HL-60/S4 treated with phorbol 12-myristate 13-acetate at 8.2 ng/mL for 4 days and 3 days (cell line): ENCODE results near the gene TMEM50B.
"Not testable (repeated sequence)": the region's sequence is repeated elsewhere in the genome, so short reads cannot be mapped to it uniquely, and the experiment has no call there.

ENCODE experiments used
- in situ Hi-C: fragments of 300-500 bp; cut with MboI; formaldehyde crosslinking; loops from 2 replicates; pipeline ENCODE4 v1.15.0; 2022; ENCODE audit warnings: low sequenced_read_pairs

Gene TMEM50B

GRCh38 chr21:33479679-33480480 lies at the start of gene TMEM50B:
TSS of gene TMEM50B (minus strand) at chr21:33479974. CDS start at chr21:33468885, 11,089 bp downstream.
- in situ Hi-C loops, result no loop called here

GRCh38 chr21:33522953-33523349 lies 43.2 kb upstream of the TMEM50B start:
- in situ Hi-C loops, result no loop called here

- in situ Hi-C loops, result no loop called here
Observed at GRCh38 chr21:33522297-33522952, 42.7 kb upstream of the TMEM50B start.

GRCh38 chr21:33518899-33519298 lies 39.1 kb upstream of the TMEM50B start:
- in situ Hi-C loops, result no loop called here

DNA sequence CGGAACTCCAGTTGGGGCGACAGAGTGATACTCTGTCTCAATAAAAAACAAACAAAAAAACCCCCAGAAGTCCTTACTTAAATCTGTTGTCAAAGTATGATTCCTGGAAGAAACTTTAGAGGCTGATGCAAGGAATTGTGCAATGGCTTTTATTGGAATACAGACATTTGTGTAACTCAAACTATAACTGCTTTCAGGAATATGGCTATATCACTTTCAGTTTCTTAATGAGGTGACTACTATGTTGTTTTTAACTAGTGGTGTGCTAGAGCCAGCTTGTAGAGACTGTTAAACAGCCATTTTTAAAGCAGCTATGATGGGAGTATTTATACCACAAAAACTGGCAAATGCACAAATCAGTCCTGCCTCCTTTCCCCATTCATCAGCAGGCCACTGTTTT lies 34.5 kb upstream of the TMEM50B start:
- in situ Hi-C loops, result no loop called here

- in situ Hi-C loops, result no loop called here
Observed at GRCh38 chr21:33512481-33512880, 32.7 kb upstream of the TMEM50B start.

DNA sequence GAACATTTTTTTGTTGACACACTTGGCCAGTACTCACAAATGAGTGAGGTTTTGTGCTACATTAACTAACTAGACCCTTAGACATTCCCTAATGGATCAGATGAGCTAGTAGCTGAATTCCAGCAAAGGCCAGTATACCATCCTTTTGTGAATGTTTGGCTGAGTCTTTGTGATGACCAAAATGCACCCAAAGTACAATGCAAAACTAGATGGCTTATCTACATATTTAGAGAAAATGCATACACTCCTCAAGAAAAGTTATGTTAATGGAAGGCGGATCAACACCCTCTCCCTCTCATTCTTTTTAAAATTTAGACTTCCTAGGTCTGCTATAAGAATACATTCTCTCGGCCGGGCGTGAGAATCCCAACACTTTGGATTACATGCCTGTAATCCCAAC lies 31.9 kb upstream of the TMEM50B start:
- in situ Hi-C loops, result no loop called here

- in situ Hi-C loops, result no loop called here
Observed at GRCh38 chr21:33510826-33511225, 31.1 kb upstream of the TMEM50B start.

DNA sequence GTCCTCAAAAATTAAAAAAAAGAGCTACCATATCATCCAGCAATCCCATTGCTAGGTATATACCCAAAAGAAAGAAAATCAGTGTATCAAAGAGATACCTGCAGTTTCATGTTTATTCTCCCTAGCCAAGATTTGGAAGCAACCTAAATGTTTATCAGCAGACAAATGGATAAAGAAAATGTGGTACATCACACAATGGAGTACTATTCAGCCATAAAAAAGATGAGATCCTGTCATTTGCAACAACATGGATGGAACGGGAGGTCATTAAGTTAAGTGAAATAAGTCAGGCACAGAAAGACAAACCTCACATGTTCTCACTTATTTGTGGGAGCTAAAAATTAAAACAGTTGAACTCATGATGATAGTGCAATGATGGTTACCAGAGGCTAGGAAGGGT lies 27.2 kb upstream of the TMEM50B start:
- in situ Hi-C loops, result not testable (repeated sequence)

DNA sequence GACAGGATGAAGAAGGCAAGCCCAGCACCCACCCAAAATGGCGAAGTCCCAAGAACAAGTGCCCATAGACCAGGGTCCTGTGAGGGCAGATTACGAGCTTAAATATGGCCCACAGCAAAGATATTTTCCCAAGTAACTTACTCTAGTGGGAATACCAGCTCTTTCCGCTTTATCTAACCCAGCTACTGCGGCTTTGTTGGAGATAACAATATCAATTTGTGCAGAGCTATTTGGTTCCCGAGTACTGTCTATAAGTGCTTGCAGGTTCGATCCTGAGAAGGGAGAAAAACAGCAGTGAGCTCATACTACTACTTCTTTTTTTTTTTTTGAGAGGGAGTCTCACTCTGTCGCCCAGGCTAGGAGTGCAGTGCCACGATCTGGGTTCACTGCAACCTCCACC lies 26.1 kb upstream of the TMEM50B start:
- in situ Hi-C loops, result no loop called here

GRCh38 chr21:33496345-33496744 lies 16.6 kb upstream of the TMEM50B start:
- in situ Hi-C loops, result no loop called here

GRCh38 chr21:33495743-33496142 lies 16.0 kb upstream of the TMEM50B start:
- in situ Hi-C loops, result no loop called here

DNA sequence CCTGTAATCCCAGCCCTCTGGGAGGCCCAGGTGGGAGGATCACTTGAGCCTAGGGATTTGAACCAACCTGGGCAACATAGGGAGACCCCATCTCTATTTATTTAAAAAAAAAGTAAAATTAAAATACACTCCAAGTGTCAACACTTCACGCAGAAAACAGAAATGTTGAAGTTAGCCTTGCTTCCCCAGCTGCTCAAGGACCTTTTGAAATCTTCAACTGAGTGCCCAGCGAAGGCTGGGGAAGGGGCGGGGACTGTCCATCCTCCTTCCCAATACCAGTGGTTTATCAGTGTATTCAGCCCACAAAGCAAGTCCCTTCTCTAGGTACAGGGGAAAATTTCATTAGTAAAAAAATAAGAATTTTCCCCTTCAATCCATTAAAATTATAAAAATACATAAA lies 14.0 kb upstream of the TMEM50B start:
- in situ Hi-C loops, result no loop called here

DNA sequence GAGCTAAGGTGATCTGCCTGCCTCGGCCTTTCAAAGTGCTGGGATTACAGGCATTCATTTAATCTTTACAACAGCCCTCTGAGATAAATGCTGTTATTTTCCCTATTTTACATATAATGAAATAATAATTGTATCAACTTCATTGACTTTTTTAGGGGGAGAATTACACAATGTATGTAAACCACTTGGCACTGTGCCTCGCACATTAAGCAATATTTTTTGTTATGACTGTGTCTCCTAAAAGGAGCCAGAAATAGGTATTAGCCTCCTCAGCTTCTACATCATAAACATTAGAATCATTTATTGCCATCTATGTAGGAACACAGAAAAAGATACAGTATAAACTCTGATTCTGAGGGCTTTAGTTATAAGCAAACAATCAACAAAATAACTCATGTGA lies 12.8 kb upstream of the TMEM50B start:
- in situ Hi-C loops, result no loop called here

DNA sequence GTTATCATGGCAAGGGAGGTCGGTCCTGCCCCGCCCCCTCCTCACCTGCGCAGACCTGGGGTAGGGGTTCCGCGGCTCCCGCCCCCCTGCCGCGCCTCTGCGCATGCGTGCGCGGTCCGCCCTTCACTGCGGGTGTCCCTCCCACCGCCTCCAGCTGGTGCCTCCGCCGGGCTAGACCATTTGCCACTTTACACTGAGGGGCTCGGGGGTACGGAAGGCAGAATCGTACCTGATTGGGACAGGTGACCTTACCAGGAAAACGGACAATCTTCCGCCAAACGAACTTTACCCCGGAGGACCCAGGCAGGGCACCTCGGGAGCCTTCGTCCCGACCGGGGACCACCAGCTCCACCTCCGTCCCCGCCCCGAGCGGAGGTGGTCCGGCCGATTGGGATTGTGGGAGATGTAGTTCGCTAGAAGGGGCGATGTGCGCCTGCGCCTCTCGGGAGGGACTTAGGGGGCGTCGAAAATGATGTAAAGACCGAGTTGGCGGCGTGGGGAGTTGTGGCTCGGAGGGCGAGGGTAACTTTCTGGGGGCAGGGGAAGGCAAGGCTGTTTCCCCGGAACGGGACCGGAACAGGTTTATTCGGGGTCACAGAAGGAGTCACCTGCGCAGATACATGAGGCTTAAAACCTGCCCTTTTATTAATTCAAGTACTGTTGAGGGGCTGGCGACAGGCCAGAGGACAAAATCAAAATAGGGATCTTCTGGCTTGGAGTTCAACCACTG lies 11.8 kb upstream of the TMEM50B start, which contains the start of gene DNAJC28:
Gene DNAJC28, minus strand, starts transcription at position 344 of the 730 bp plus-strand sequence. CDS start 2,323 bp downstream, outside the sequence.
- in situ Hi-C loops, result no loop called here

DNA sequence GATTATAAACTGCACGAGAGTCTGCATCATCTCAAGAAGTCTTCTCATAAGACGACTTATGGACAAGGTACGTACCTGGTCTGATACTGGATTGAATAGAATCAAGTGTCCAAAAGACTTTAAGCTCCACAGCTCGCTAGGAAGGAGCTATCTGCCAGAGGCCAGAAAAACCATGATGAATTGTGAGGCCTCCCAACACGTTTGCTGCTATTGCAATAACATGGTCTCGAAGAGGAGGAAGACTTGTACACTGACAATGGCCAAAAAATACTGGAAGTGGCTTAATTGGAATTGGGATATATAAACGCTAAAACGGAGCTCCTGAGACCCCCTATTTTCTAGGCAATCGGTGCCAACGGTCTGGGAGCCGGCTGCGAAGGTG lies 11.2 kb upstream of the TMEM50B start:
- in situ Hi-C loops, result no loop called here

DNA sequence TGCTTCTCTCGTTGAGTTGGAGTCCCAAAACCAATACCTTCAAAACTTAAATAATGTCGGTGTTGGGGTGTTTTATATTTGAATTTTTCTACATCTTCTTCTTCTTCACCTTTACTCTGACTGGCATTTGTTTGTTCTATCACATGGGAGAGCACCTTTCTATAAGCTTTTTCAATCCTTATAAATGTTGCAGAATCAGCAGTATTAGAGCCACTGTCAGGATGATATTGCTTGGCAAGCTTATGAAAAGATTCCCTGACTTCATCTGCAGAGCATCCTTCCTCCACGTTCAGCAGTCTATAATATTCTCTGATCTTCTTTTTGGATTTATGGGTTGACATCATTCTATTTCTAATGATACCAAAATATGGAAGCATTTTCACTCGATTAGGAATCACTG lies 9.2 kb upstream of the TMEM50B start:
- in situ Hi-C loops, result no loop called here

DNA sequence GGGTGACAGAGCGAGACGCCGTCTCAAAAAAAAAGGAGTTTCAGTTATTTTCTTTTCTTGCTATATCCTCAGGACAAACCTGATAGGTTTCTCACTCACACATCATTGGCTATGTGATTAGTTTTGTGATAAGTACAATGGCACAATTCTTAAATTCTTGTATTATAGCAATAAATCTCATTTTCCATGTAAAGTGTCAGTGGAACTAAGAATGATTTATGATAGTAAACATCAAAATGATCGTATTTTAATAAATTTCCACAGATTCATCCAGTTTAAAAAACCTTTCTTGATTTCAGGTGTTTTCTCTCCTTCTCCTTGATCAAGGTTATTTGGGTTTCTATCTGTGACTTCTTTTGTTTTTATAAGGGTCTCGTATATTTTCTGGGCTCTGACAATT lies 8.2 kb upstream of the TMEM50B start:
- in situ Hi-C loops, result no loop called here

DNA sequence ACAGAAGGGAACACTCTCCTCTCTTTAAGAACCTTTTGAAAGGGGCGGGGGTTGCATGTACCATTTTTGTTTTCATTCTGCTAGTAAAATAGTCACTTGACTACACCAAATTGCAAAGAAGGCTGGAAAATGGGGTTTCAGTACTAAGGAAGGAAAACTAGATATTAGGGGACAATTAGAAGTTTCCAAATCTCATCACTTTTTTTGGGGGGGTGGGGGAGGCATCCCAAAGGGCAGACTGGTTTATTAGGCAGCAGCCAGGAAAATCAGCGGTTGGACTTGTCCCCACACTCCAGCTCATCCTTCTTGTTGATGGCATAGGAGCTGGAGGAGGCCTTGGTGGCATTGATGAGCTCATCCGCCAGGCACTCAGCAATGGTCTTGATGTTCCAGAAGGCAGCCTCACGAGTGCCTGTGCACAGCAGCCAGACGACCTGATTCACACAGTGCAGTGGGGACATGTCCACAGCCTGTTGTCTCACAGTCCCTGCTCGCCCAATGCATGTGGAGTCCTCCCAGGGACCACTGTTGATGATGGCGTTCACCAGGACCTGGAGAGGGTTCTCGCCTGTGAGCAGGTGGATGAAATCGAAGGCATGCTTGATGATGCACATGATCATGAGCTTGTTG lies 1.7 kb upstream of the TMEM50B start:
- in situ Hi-C loops, result no loop called here

- in situ Hi-C loops, result no loop called here
Observed at GRCh38 chr21:33480481-33481103, 818 bp upstream of the TMEM50B start.
